Osteocyte (in vitro differentiated cells): Measurements from ENCODE around the gene YIPF6. TPM values are rescaled to one million over a fixed set of nuclear protein-coding genes. Genes with fewer than 3 reads are reported as not detected.
A peak's percentile ranks its signal among the peaks of the same experiment; 100 is the strongest.

ENCODE experiments used
- DNase-seq: peaks from one replicate; pipeline ENCODE4 v3.0.0; 2021; ENCODE audit warnings: mixed read lengths; ENCODE audit not compliant: unreplicated experiment; ENCODE audit errors: extremely low spot score
- H3K27ac Mint-ChIP-seq: one replicate; pipeline ENCODE4 v1.8.0; 2021; ENCODE audit warnings: mild to moderate bottlenecking, mixed read lengths; ENCODE audit not compliant: unreplicated experiment
- H3K27me3 Mint-ChIP-seq: one replicate; pipeline ENCODE4 v1.8.0; 2021; ENCODE audit warnings: mixed read lengths; ENCODE audit not compliant: unreplicated experiment
- H3K36me3 Mint-ChIP-seq: one replicate; pipeline ENCODE4 v1.8.0; 2021; ENCODE audit warnings: mixed read lengths; ENCODE audit not compliant: unreplicated experiment
- H3K4me1 Mint-ChIP-seq: one replicate; pipeline ENCODE4 v1.8.0; 2021; ENCODE audit warnings: mixed read lengths; ENCODE audit not compliant: unreplicated experiment
- H3K4me3 Mint-ChIP-seq: one replicate; pipeline ENCODE4 v1.8.0; 2021; ENCODE audit warnings: mild to moderate bottlenecking, moderate library complexity, mixed read lengths; ENCODE audit not compliant: unreplicated experiment
- H3K9me3 Mint-ChIP-seq: one replicate; pipeline ENCODE4 v1.8.0; 2021; ENCODE audit warnings: mixed read lengths; ENCODE audit not compliant: unreplicated experiment
- CTCF ChIP-seq: fragments of 200-600 bp; sonication (generic); IDR thresholded peaks from 2 replicates; pipeline ENCODE4 v1.5.0; 2021; ENCODE audit warnings: antibody characterized with exemption, mild to moderate bottlenecking, moderate library complexity
- total RNA-seq: library from RNA; stranded (reverse); gene quantifications from 2 replicates; pipeline ENCODE4 v1.2.1, GENCODE V29; 2021

Gene YIPF6
- total RNA-seq, 1 donor from 2014 or later: 40.0 TPM

- DNase-seq: no peak
- Mint-ChIP-seq H3K27ac (no peak overlapping the region), H3K4me1 (no peaks in the 10 kb centered on the region), H3K36me3 (no peaks in the 10 kb centered on the region), H3K9me3 (peaks cover 4% of the 10 kb centered on the region), H3K4me3 (no peak overlapping the region), H3K27me3 (no peaks in the 10 kb centered on the region)
- TF ChIP-seq CTCF: no peak
Observed at GRCh38 chrX:68461093-68461492, 37.8 kb upstream of the YIPF6 start.

GRCh38 chrX:68461576-68461975, 37.3 kb upstream of the YIPF6 start:
- Mint-ChIP-seq H3K36me3 (no peaks in the 10 kb centered on the region), H3K27ac (no peak overlapping the region), H3K9me3 (peaks cover 4% of the 10 kb centered on the region), H3K4me3 (no peak overlapping the region), H3K27me3 (no peaks in the 10 kb centered on the region), H3K4me1 (no peaks in the 10 kb centered on the region)
- no peak for DNase-seq
- TF ChIP-seq CTCF: no peak

- DNase-seq: no peak
- H3K27me3 Mint-ChIP-seq: no peaks in the 10 kb centered on the region
- no peak overlapping the region for H3K4me3 Mint-ChIP-seq
- H3K9me3 Mint-ChIP-seq: peaks cover under 1% of the 10 kb centered on the region
- no peak for TF ChIP-seq CTCF
- no peaks in the 10 kb centered on the region for H3K4me1 Mint-ChIP-seq
- H3K36me3 Mint-ChIP-seq: no peaks in the 10 kb centered on the region
- no peak overlapping the region for H3K27ac Mint-ChIP-seq
Observed at GRCh38 chrX:68462197-68462596, 36.7 kb upstream of the YIPF6 start.

GRCh38 chrX:68462653-68463052, 36.2 kb upstream of the YIPF6 start:
- no peak overlapping the region for H3K27ac Mint-ChIP-seq

DNA sequence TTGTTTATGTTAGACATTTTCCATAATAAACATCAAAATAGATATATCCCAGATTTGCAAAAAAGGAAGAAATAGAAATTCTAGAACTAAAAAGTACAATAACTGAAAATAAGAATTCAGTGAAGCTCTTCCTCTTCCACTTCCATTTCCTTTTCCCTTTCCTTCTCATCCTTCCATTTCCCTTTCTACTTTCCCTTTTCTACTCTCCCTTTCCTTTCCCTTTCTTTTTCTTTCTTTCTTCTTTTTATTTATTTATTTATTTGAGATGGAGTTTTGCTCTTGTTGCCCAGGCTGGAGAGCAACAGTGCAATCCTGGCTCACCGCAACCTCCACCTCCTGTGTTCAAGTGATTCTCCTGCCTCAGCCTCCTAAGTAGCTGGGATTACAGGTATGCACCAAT, 35.0 kb upstream of the YIPF6 start:
- H3K27ac Mint-ChIP-seq: no peak overlapping the region
- H3K27me3 Mint-ChIP-seq: peaks cover 4% of the 10 kb centered on the region
- H3K9me3 Mint-ChIP-seq: no peaks in the 10 kb centered on the region
- DNase-seq: no peak
- no peak overlapping the region for H3K4me3 Mint-ChIP-seq
- H3K36me3 Mint-ChIP-seq: no peaks in the 10 kb centered on the region
- H3K4me1 Mint-ChIP-seq: no peaks in the 10 kb centered on the region
- no peak for TF ChIP-seq CTCF

More at GRCh38 chrX:68462653-68463052, 36.2 kb upstream of the YIPF6 start:
- Mint-ChIP-seq H3K4me1 (no peaks in the 10 kb centered on the region), H3K4me3 (no peak overlapping the region), H3K36me3 (no peaks in the 10 kb centered on the region), H3K27me3 (peaks cover 3% of the 10 kb centered on the region), H3K9me3 (no peaks in the 10 kb centered on the region)
- peak; percentile 62 for TF ChIP-seq CTCF
- DNase-seq: no peak
